ENCODE results near the gene NEMP2.

DNA sequence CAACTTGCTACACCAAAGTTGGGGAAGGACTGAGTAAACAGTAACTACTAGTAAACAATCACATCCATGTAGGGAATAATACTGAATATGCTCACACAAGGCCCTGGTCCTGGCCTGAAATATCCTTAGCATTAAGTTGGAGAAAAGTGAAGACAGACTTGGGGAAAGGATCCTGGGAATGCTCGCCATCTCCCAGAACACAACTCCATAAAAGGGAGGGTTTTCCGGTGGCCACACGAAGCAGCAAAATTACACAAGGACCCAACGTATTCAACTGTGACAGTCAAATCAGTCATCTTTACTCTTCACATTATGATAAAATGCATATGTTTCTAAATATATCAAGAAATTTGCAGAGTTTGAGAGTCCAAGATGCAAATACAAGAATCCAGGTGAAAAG lies 7.3 kb downstream of the NEMP2 start:
- no peak for TF ChIP-seq POLR2AphosphoS5 (IDR thresholded peaks at IDR 0.05)
- TF ChIP-seq, protein P1, sequence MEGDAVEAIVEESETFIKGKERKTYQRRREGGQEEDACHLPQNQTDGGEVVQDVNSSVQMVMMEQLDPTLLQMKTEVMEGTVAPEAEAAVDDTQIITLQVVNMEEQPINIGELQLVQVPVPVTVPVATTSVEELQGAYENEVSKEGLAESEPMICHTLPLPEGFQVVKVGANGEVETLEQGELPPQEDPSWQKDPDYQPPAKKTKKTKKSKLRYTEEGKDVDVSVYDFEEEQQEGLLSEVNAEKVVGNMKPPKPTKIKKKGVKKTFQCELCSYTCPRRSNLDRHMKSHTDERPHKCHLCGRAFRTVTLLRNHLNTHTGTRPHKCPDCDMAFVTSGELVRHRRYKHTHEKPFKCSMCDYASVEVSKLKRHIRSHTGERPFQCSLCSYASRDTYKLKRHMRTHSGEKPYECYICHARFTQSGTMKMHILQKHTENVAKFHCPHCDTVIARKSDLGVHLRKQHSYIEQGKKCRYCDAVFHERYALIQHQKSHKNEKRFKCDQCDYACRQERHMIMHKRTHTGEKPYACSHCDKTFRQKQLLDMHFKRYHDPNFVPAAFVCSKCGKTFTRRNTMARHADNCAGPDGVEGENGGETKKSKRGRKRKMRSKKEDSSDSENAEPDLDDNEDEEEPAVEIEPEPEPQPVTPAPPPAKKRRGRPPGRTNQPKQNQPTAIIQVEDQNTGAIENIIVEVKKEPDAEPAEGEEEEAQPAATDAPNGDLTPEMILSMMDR (IDR thresholded peaks at IDR 0.05 in 8 of 11, conservative IDR thresholded peaks at IDR 0.05 in 3 of 11), result no peak

All from spleen (tissue), 7 donors.